ENCODE data around the gene CDC6.

Gene CDC6

DNA sequence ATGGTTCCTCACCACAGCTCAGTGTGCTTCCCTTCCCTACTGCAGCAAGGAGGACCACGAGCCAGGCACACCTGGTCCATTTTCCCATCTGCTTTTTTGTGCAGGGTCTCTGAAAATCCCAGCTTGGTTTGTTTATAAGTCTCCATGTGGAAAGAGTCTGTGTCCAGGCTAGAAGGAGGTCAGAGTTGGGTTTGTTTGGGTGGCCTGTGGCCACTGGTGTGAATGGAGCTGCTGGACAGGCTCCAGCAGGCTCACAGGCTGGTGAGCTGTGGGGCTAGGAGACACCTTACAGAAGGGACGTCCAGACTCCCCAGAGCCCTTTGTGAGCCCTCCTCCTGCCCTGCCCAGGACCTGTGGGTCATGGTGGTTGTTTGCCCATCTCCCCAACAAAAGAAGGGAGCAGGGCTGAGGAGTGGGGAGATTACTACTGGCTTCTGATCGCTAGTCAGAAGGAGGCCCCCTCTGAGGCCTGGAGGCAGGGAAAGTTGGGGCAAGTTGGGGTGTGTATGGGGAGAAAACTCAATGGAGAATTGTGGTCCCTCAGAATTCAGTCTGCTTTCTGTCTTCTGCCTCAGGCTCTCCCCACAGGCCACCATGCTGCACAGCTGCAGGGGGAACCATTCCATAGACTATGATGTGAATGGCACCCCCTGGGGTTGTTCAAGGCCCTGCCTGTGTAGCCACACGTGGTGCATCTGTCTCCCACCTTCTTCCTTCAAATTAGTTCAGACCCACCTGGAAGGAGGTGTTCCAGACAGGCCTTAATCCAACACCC is 25.4 kb downstream of the CDC6 start:
- TF ChIP-seq POLR2A (IDR thresholded peaks at IDR 0.05; ENCODE audit: extremely low read depth, insufficient read length) (no peak), MYC (IDR thresholded peaks at IDR 0.05; ENCODE audit: low read depth, low read length) (no peak)
- no peak for DNase-seq (ENCODE audit: low read depth)
- no peak overlapping the region for H3K4me3 ChIP-seq (ENCODE audit: low read depth, low read length)

DNA sequence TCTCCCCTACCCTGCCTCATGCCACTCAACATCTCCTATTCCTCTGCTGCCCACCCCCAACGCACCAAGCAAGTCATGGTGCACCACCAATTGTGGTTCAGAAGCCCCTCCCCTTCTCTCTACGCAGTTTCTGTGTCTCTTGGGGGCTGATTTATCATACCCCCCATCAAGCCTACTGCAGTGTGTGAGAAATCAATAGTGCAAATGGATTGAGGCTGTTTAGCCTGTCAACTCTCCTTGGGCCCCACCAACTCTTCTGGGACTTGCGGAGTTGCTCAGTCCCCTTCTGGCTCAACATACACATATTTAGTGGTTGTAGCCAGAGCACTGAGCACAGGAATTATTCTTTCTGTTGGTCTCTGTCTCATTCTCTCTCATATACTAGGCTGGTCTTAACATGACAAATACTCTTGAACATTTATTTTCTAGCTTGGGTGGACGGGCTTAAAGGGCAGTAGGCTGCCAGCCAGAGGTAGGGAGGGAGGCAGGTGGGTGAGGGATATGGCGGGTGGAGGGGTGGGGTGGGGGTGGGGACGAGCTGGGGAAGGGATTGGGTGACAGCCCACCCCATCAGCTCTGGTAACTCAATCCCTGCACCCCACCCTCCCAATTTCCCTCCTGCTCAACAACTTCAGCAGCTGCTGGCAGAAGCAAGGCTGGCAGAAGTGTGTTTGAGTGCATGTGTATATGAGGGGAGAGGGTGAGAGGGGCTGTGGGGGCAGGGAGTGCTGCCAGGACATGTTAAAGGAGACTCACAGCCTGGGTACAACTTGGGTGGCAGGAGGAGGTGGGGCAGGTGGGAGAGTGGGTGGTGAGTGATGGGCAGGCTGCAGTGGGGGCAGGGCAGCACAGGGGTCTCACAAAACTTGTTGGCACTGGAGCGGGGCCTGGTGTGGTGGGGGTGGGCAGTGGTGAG is 26.2 kb downstream of the CDC6 start:
- TF ChIP-seq, protein P1, sequence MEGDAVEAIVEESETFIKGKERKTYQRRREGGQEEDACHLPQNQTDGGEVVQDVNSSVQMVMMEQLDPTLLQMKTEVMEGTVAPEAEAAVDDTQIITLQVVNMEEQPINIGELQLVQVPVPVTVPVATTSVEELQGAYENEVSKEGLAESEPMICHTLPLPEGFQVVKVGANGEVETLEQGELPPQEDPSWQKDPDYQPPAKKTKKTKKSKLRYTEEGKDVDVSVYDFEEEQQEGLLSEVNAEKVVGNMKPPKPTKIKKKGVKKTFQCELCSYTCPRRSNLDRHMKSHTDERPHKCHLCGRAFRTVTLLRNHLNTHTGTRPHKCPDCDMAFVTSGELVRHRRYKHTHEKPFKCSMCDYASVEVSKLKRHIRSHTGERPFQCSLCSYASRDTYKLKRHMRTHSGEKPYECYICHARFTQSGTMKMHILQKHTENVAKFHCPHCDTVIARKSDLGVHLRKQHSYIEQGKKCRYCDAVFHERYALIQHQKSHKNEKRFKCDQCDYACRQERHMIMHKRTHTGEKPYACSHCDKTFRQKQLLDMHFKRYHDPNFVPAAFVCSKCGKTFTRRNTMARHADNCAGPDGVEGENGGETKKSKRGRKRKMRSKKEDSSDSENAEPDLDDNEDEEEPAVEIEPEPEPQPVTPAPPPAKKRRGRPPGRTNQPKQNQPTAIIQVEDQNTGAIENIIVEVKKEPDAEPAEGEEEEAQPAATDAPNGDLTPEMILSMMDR (IDR thresholded peaks at IDR 0.05; ENCODE audit: low read depth, low read length), result no peak
- TF ChIP-seq MYC (IDR thresholded peaks at IDR 0.05; ENCODE audit: low read depth, low read length), result no peak
- TF ChIP-seq, protein P2, sequence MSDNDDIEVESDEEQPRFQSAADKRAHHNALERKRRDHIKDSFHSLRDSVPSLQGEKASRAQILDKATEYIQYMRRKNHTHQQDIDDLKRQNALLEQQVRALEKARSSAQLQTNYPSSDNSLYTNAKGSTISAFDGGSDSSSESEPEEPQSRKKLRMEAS (IDR thresholded peaks at IDR 0.05; ENCODE audit: low read depth, low read length), result no peak
- no peak for TF ChIP-seq POLR2A (IDR thresholded peaks at IDR 0.05; ENCODE audit: extremely low read depth, insufficient read length)
- H3K4me3 ChIP-seq (ENCODE audit: low read depth, low read length), result no peak overlapping the region
- no peak for DNase-seq (ENCODE audit: low read depth)

DNA sequence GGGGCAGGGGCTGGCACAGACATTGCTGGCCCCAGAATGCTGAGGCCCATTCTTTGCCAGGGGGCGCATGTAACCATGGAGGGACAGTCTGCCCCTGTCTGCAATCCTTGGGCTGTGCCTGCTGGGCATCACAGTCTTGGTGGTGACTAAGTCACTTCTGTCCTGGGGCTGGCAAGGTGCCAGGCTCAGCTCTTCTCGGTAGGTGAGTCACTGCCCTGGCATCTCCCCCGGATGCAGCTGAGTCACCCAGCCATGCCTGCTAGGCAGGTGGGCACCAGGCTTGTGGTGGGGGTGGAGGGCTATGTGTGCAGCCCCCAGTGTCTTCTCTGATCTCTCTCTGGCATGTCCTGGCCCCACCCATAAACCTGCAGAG is 26.9 kb downstream of the CDC6 start:
- no peak overlapping the region for H3K4me3 ChIP-seq (ENCODE audit: low read depth, low read length)
- DNase-seq (ENCODE audit: low read depth), result peak; percentile 74
- TF ChIP-seq POLR2A (IDR thresholded peaks at IDR 0.05; ENCODE audit: extremely low read depth, insufficient read length) (no peak), MYC (IDR thresholded peaks at IDR 0.05; ENCODE audit: low read depth, low read length) (no peak)
- TF ChIP-seq, protein P2 (IDR thresholded peaks at IDR 0.05; ENCODE audit: low read depth, low read length), result no peak
- TF ChIP-seq, protein P1 (IDR thresholded peaks at IDR 0.05; ENCODE audit: low read depth, low read length), result no peak

DNA sequence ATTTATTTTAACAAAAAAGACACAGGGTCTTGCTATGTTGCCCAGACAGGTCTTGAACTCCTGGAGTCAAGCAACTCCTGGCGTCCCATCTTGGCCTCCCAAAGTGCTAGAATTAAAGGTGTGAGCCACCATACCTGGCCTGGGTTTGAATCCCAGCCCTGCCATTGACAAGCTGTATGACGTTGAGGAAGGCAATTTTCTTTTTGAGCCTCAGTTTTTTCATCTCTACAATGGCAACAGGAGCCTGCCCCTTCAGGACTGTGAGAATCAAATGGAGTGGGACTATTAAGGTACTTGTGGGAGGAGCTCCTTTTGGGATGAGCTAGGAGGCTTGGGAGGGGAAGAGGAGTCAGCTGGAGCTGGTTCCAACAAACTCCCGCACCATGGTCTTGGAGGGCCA is 27.5 kb downstream of the CDC6 start:
- TF ChIP-seq, protein P1 (IDR thresholded peaks at IDR 0.05; ENCODE audit: low read depth, low read length), result no peak
- TF ChIP-seq POLR2A (IDR thresholded peaks at IDR 0.05; ENCODE audit: extremely low read depth, insufficient read length) (no peak), MYC (IDR thresholded peaks at IDR 0.05; ENCODE audit: low read depth, low read length) (no peak)
- TF ChIP-seq, protein P2 (IDR thresholded peaks at IDR 0.05; ENCODE audit: low read depth, low read length), result no peak
- no peak overlapping the region for H3K4me3 ChIP-seq (ENCODE audit: low read depth, low read length)
- no peak for DNase-seq (ENCODE audit: low read depth)

DNA sequence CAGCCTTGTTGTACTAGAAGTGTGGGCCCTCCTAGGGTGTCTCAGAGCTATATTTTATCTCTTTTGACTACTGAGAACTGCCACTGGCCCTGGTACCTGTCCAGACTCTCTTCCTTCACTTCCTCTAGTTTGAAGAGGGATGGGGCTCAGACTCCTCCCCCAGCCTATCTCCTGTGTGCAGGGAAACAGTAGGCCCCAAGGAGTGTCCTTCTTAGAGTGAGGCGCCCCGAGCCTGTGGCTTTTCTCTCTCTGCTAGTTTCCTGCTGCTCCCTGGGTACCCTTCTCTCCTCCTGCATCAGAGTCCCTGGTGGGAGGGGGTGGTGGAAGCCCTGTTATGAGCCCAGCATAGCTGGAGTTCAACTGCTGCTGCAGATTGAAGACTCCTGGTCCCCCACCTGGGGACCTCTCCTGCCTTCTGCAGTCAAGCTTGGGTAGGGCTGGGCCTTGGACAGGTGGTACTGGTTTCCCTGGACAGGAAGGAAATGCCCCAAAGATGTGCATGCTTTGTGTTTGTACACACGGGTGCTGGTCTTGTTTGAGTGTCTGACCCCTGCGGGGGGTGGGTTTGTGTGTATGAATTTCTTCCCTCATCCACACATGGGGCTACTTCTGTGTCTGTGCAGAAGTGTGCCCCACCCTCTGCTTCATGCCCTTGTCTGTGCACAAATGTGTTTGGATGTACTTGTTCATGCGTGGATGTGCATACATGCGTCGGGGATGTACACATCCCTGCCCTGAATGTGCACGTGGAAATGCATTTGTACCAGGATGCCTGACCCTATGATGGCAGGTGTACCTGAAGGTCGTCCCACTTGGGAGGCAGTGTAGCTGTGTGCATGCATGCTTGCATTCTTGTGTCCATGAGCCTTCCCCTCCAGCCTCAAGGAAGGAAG is 28.2 kb downstream of the CDC6 start:
- H3K4me3 ChIP-seq (ENCODE audit: low read depth, low read length), result no peak overlapping the region
- peak; percentile 67 for DNase-seq (ENCODE audit: low read depth)
- no peak for TF ChIP-seq POLR2A (IDR thresholded peaks at IDR 0.05; ENCODE audit: extremely low read depth, insufficient read length)

DNA sequence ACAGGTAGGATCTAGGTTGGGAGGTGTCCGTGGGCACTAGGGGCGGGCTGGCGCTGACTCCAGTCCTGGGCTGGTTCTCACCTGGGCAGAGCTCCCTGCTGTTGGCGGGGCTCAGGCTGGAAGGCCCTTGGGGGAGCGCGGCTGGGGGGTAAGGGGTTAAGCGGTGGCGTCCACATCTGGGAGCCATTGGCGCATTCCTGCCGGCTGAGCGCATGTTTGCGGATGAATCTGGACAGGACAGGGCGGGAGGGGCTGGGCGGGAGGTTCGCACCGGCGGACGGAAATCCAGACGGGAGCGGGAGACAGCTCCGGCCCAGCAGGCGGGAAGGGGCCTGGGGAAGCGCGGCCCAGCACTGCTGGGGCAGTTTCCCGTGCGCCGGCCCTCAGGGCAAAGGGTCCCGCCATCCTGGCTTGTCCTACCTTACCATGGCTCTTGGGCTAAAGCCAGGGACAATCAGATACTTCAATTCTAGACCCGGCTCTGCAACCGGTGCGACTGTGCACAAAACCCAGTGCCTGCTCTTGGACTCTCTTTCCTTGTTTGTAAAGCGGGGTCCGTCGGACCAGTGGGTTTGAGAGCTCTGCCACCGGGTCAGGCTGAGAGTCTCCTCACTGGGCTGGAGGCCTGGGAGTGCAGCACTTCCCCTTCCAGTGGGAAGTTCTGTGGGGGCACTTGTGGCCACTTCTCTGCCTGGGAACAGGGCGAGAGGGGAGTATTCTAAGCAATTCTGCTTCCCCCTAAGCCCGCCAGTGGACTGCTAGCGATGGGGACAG is 29.1 kb downstream of the CDC6 start:
- no peak overlapping the region for H3K4me3 ChIP-seq (ENCODE audit: low read depth, low read length)
- no peak for TF ChIP-seq POLR2A (IDR thresholded peaks at IDR 0.05; ENCODE audit: extremely low read depth, insufficient read length)
- TF ChIP-seq, protein P1 (IDR thresholded peaks at IDR 0.05; ENCODE audit: low read depth, low read length), result no peak
- TF ChIP-seq, protein P2 (IDR thresholded peaks at IDR 0.05; ENCODE audit: low read depth, low read length), result no peak
- no peak for TF ChIP-seq MYC (IDR thresholded peaks at IDR 0.05; ENCODE audit: low read depth, low read length)
- peak; percentile 42 for DNase-seq (ENCODE audit: low read depth)

Measured in NB4 (cell line).